HCT116 (cell line): ENCODE measurements around the gene MICU2. TPM values are rescaled to one million over a fixed set of nuclear protein-coding genes. Genes with fewer than 3 reads are reported as not detected.

Source experiments
- ATAC-seq: fragments of 200-7000 bp; cut with Tn5 transposase; 2 replicates; pipeline ENCODE4 v1.9.1; 2020; ENCODE audit warnings: mild to moderate bottlenecking, moderate library complexity
- BruUV-seq: library from RNA; stranded (reverse); fragments of 400-500 nt; replicated peaks from 2 replicates; lab custom pipeline; 2021; lab: Mats Ljungman, UMichigan
- CTCF ChIA-PET: fragments of 300-600 bp; sonication (Branson Sonifier 250); formaldehyde crosslinking; loops from one replicate; lab custom pipeline; 2021; ENCODE audit warnings: antibody characterized with exemption; lab: Charles Lee
- POLR2A ChIA-PET: fragments of 300-600, 350-600 bp; sonication (Branson Sonifier 250); formaldehyde crosslinking; loops from one replicate; lab custom pipeline; 2021; ENCODE audit warnings: antibody characterized with exemption; lab: Charles Lee
- RAD21 ChIA-PET, 2 experiments: fragments of 300-600 bp; sonication (Branson Sonifier 250); formaldehyde crosslinking; loops; one replicate each; lab custom pipeline; 2023; ENCODE audit warnings: low total read pairs in 2 of 2; ENCODE audit not compliant: uncharacterized antibody in 2 of 2, unreplicated experiment in 2 of 2, low non-redundant PET in 1 of 2; lab: Charles Lee
- DNase-seq: peaks from one replicate; pipeline ENCODE4 v3.0.0-alpha.2; 2010; ENCODE audit warnings: low read depth, low spot score
- H2AFZ ChIP-seq: fragments of 200-600 bp; shearing (Covaris generic), sonication (generic); 2 replicates; pipeline ENCODE4 v1.6.1; 2017; ENCODE audit warnings: low read depth, mixed run types, mixed read lengths, antibody characterized with exemption, low read length; ENCODE audit not compliant: poor library complexity, severe bottlenecking
- H3K27ac ChIP-seq: 2 replicates; pipeline ENCODE4 v1.5.1; 2012; ENCODE audit warnings: low read depth, low read length
- H3K27me3 ChIP-seq: fragments of 200-600 bp; sonication (generic); 2 replicates; pipeline ENCODE4 v1.6.1; 2016; ENCODE audit warnings: mixed run types, low read length, mixed read lengths; ENCODE audit not compliant: insufficient read depth
- H3K36me3 ChIP-seq, 2 experiments: fragments of 200-500 bp in 1 of 2; fragments of 200-600 bp in 1 of 2; sonication (Bioruptor generic) in 1 of 2; sonication (generic) in 1 of 2; 2 replicates each; pipeline versions ENCODE4 v1.5.1 to v1.6.1; 2014 to 2016; ENCODE audit warnings: low read length in 2 of 2, inconsistent platforms in 1 of 2, mixed read lengths in 1 of 2, mixed run types in 1 of 2; ENCODE audit not compliant: insufficient read depth in 2 of 2, control insufficient read depth in 1 of 2
- H3K4me1 ChIP-seq, 2 experiments: fragments of 200-600 bp in 1 of 2; sonication (generic) in 1 of 2; 2 replicates each; pipeline versions ENCODE4 v1.5.1 to v1.6.1; 2012 to 2017; ENCODE audit warnings: low read length in 2 of 2, inconsistent platforms in 1 of 2, mild to moderate bottlenecking in 1 of 2, mixed read lengths in 1 of 2, mixed run types in 1 of 2, moderate library complexity in 1 of 2; ENCODE audit not compliant: insufficient read depth in 2 of 2, control insufficient read depth in 1 of 2
- H3K4me2 ChIP-seq: fragments of 200-600 bp; sonication (generic); 2 replicates; pipeline ENCODE4 v1.6.1; 2017; ENCODE audit warnings: mixed run types, low read length, mixed read lengths
- H3K4me3 ChIP-seq, 2 experiments: fragments of 200-600 bp in 1 of 2; sonication (generic) in 1 of 2; replicated peaks in 1 of 2; 2 replicates each; pipeline ENCODE4 v1.5.1; 2011 to 2016; ENCODE audit warnings: low read length in 2 of 2, control low read depth in 1 of 2, low read depth in 1 of 2, mild to moderate bottlenecking in 1 of 2, mixed read lengths in 1 of 2, mixed run types in 1 of 2
- H3K79me2 ChIP-seq: fragments of 200-600 bp; sonication (generic); 2 replicates; pipeline ENCODE4 v1.6.1; 2017; ENCODE audit warnings: mild to moderate bottlenecking, mixed run types, low read length, moderate library complexity, mixed read lengths; ENCODE audit not compliant: insufficient read depth
- H3K9ac ChIP-seq: fragments of 200-600 bp; sonication (generic); 2 replicates; pipeline ENCODE4 v1.6.1; 2016; ENCODE audit warnings: low read length, mixed read lengths
- H3K9me2 ChIP-seq: fragments of 200-600 bp; sonication (generic), shearing (Covaris generic); 2 replicates; pipeline ENCODE4 v1.6.1; 2017; ENCODE audit warnings: mixed run types, mild to moderate bottlenecking, moderate library complexity; ENCODE audit not compliant: insufficient read depth
- H3K9me3 ChIP-seq, 2 experiments: fragments of 200-500 bp in 1 of 2; fragments of 200-600 bp in 1 of 2; sonication (Bioruptor generic) in 1 of 2; sonication (generic) in 1 of 2; 2 replicates each; pipeline ENCODE4 v1.6.1; 2014 to 2017; ENCODE audit warnings: low read length in 2 of 2, mixed read lengths in 2 of 2, inconsistent platforms in 1 of 2, low read depth in 1 of 2, mild to moderate bottlenecking in 1 of 2, mixed run types in 1 of 2, moderate library complexity in 1 of 2; ENCODE audit not compliant: control insufficient read depth in 1 of 2, insufficient read depth in 1 of 2
- H4K20me1 ChIP-seq: fragments of 200-600 bp; sonication (generic), shearing (Covaris generic); 2 replicates; pipeline ENCODE4 v1.6.1; 2017; ENCODE audit warnings: mixed run types, mild to moderate bottlenecking, moderate library complexity; ENCODE audit not compliant: insufficient read depth
- ATF3 ChIP-seq: IDR thresholded peaks from 2 replicates; pipeline ENCODE4 v1.6.1; 2012
- CBX3 ChIP-seq: IDR thresholded peaks from 2 replicates; pipeline ENCODE4 v1.6.1; 2012; ENCODE audit warnings: low read depth
- CTCF ChIP-seq, 3 experiments: fragments of 200-600 bp in 1 of 3; sonication (generic) in 1 of 3; IDR thresholded peaks in 2 of 3; conservative IDR thresholded peaks in 1 of 3; 2 replicates each; pipeline ENCODE4 v1.5.1; 2012 to 2017; ENCODE audit warnings: low read depth in 2 of 3, low read length in 2 of 3, antibody characterized with exemption in 1 of 3, borderline replicate concordance in 1 of 3, control low read depth in 1 of 3, mild to moderate bottlenecking in 1 of 3, mixed read lengths in 1 of 3, mixed run types in 1 of 3, moderate library complexity in 1 of 3; ENCODE audit not compliant: insufficient read depth in 1 of 3
- ELF1 ChIP-seq: IDR thresholded peaks from 2 replicates; pipeline ENCODE4 v1.6.1; 2012; ENCODE audit warnings: low read depth, borderline replicate concordance
- EZH2 ChIP-seq: fragments of 200-600 bp; sonication (generic); IDR thresholded peaks from 2 replicates; pipeline ENCODE4 v1.6.1; 2017; ENCODE audit warnings: antibody characterized with exemption, mixed run types
- EZH2phosphoT487 ChIP-seq: fragments of 200-600 bp; IDR thresholded peaks from 2 replicates; pipeline ENCODE4 v1.6.1; 2018; ENCODE audit warnings: antibody characterized with exemption, borderline replicate concordance
- FOSL1 ChIP-seq: IDR thresholded peaks from 2 replicates; pipeline ENCODE4 v1.6.1; 2012; ENCODE audit warnings: low read depth
- POLR2A ChIP-seq: IDR thresholded peaks from 2 replicates; pipeline ENCODE4 v1.7.0; 2011; ENCODE audit warnings: borderline replicate concordance; ENCODE audit not compliant: insufficient read depth, insufficient read length; ENCODE audit errors: extremely low read depth
- POLR2AphosphoS5 ChIP-seq: IDR thresholded peaks from 2 replicates; pipeline ENCODE4 v1.6.1; 2011; ENCODE audit warnings: mild to moderate bottlenecking, low read depth, low read length, moderate library complexity
- RAD21 ChIP-seq: IDR thresholded peaks from 2 replicates; pipeline ENCODE4 v1.6.1; 2012; ENCODE audit warnings: low read depth, mild to moderate bottlenecking
- REST ChIP-seq: IDR thresholded peaks from 2 replicates; pipeline ENCODE4 v1.6.1; 2012; ENCODE audit warnings: low read depth
- SIN3A ChIP-seq: IDR thresholded peaks from 2 replicates; pipeline ENCODE4 v1.6.1; 2012; ENCODE audit warnings: low read depth
- SRF ChIP-seq: IDR thresholded peaks from 2 replicates; pipeline ENCODE4 v1.6.1; 2012; ENCODE audit warnings: low read depth
- YY1 ChIP-seq: IDR thresholded peaks from 2 replicates; pipeline ENCODE4 v1.6.1; 2011; ENCODE audit warnings: low read length, low read depth, moderate library complexity, mild to moderate bottlenecking; ENCODE audit not compliant: insufficient replicate concordance; ENCODE audit errors: extremely low read depth
- ZBTB33 ChIP-seq: IDR thresholded peaks from 2 replicates; pipeline ENCODE4 v1.6.1; 2011; ENCODE audit warnings: mild to moderate bottlenecking, low read length, moderate library complexity; ENCODE audit not compliant: insufficient replicate concordance; ENCODE audit errors: extremely low read depth
- ZFX ChIP-seq: fragments of 450-650 bp; IDR thresholded peaks from 2 replicates; pipeline ENCODE4 v1.6.1; 2017
- ZNF274 ChIP-seq: fragments of 200-500 bp; sonication (Bioruptor generic); IDR thresholded peaks from 2 replicates; pipeline ENCODE4 v1.6.1; 2014; ENCODE audit warnings: mild to moderate bottlenecking, low read depth, low read length, inconsistent platforms
- intact Hi-C: fragments of 100-400 bp; cut with micrococcal nuclease; formaldehyde crosslinking; loops from 2 replicates; pipeline ENCODE4 v1.10.0; 2022
- total RNA-seq: library from RNA; stranded (reverse); gene quantifications from one replicate; pipeline ENCODE4 v1.2.1, GENCODE V29; 2021; ENCODE audit not compliant: unreplicated experiment

Gene MICU2
- total RNA-seq, 1 experiment from 2014 or later, result 41.0 TPM

GRCh38 chr13:21569686-21570085, 34.3 kb downstream of the MICU2 start:
- no TSS peak for BruUV-seq
- H3K27me3 ChIP-seq, result no peaks in the 10 kb centered on the region
- POLR2A ChIA-PET, result no interaction called here
- intact Hi-C loops, result no loop called here
- TF ChIP-seq POLR2AphosphoS5 (no peak), FOSL1 (no peak), CTCF (IDR thresholded peaks at IDR 0.05 in 2 of 3, conservative IDR thresholded peaks at IDR 0.05 in 1 of 3; ENCODE audit: borderline replicate concordance in 1 of 3, insufficient read depth in 1 of 3, low read depth in 2 of 3, low read length in 2 of 3) (no peak), ZFX (no peak), ZBTB33 (no peak), ATF3 (no peak), EZH2phosphoT487 (no peak), EZH2 (no peak), SRF (no peak), ELF1 (no peak), RAD21 (no peak), CBX3 (no peak), YY1 (no peak), REST (no peak), ZNF274 (no peak), SIN3A (no peak), POLR2A (no peak)
- no peaks in the 10 kb centered on the region for H3K9me3 ChIP-seq
- H3K79me2 ChIP-seq, result peaks cover 18% of the 10 kb centered on the region; the same call in 1 of the 2 replicates
- no peak overlapping the region for H3K27ac ChIP-seq
- RAD21 ChIA-PET, result no interaction called here
- H3K9ac ChIP-seq, result no peak overlapping the region
- H3K4me3 ChIP-seq, result no peak overlapping the region
- H3K36me3 ChIP-seq, result no peaks in the 10 kb centered on the region
- H2AFZ ChIP-seq, result no peak overlapping the region
- H4K20me1 ChIP-seq, result no peaks in the 10 kb centered on the region
- ATAC-seq (no peak), DNase-seq (no peak)
- H3K9me2 ChIP-seq, result no peaks in the 10 kb centered on the region
- CTCF ChIA-PET, result no interaction called here
- H3K4me1 ChIP-seq, result 0 out of 4 replicates have a peak, but pooled peaks cover 0 to 5% of the 10 kb centered on the region in 2 experiments
- H3K4me2 ChIP-seq, result no peak overlapping the region
